NB4 (cell line): ENCODE data around the gene SCYGR5.

Experiments used
- CTCF ChIP-seq: IDR thresholded peaks from one replicate; pipeline ENCODE4 v1.5.1; 2012; ENCODE audit warnings: low read depth, low read length
- MYC ChIP-seq: IDR thresholded peaks from 2 replicates; pipeline ENCODE4 v1.6.1; 2011; ENCODE audit warnings: low read depth, low read length
- POLR2A ChIP-seq: IDR thresholded peaks from 2 replicates; pipeline ENCODE4 v1.6.1; 2011; ENCODE audit warnings: mild to moderate bottlenecking; ENCODE audit not compliant: insufficient read length; ENCODE audit errors: extremely low read depth
- TF ChIP-seq, protein P1 (sequence below): IDR thresholded peaks from 2 replicates; pipeline ENCODE4 v1.6.1; 2011; ENCODE audit warnings: low read depth, low read length

DNA sequence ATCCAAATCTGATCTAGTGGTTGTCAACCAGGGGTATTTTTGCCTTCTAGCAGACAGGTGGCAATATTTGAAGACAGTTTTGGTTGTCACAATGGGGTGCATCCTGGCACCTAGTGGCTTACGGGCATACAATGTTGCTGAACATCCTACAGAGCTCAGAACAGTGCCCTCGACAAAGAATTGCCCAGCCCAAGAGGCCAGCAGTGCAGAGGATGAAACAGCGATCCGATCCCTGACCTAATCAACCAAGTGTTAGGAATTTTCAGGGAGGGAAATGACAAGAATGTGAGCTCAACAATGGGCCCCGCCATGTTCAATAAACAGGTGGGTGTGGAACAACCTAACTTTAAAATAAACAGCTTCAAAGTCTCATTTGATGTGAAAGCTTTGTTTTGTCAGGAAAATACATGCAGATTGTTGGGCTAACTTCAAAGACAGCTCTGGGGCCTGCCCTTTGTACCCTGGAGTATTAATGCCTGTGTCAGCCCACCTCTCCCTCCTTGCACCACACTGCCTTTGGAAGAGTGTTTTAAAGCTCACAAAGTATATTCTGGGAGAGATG lies 22.5 kb upstream of the SCYGR5 start:
- no peak for TF ChIP-seq POLR2A
- TF ChIP-seq MYC: no peak
- peak; percentile 5 for TF ChIP-seq CTCF
- TF ChIP-seq, protein P1, sequence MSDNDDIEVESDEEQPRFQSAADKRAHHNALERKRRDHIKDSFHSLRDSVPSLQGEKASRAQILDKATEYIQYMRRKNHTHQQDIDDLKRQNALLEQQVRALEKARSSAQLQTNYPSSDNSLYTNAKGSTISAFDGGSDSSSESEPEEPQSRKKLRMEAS: no peak
